Sciatic nerve (tissue), 2 donors: Measurements from ENCODE around the gene LOC128125822.
A peak's percentile ranks its signal among the peaks of the same experiment; 100 is the strongest.
"Not testable (repeated sequence)": the region's sequence is repeated elsewhere in the genome, so short reads cannot be mapped to it uniquely, and the experiment has no call there.

Source experiments
- ATAC-seq: fragments of 200-7000 bp; cut with Tn5 transposase; one replicate; pipeline ENCODE4 v1.9.1; 2020; ENCODE audit warnings: mild to moderate bottlenecking, moderate library complexity
- DNase-seq: peaks from one replicate; pipeline ENCODE4 v3.0.0-alpha.2; 2020; ENCODE audit warnings: low spot score
- intact Hi-C: fragments of 100-400 bp; cut with DNase I; formaldehyde crosslinking; loops from one replicate; pipeline ENCODE4 v1.14.2; 2022
- donor health status: DM: no; HTN: no; CAD: no.
- donor health status: DM: no; HTN: no; CAD: no.

The LOC128125822 gene

DNA sequence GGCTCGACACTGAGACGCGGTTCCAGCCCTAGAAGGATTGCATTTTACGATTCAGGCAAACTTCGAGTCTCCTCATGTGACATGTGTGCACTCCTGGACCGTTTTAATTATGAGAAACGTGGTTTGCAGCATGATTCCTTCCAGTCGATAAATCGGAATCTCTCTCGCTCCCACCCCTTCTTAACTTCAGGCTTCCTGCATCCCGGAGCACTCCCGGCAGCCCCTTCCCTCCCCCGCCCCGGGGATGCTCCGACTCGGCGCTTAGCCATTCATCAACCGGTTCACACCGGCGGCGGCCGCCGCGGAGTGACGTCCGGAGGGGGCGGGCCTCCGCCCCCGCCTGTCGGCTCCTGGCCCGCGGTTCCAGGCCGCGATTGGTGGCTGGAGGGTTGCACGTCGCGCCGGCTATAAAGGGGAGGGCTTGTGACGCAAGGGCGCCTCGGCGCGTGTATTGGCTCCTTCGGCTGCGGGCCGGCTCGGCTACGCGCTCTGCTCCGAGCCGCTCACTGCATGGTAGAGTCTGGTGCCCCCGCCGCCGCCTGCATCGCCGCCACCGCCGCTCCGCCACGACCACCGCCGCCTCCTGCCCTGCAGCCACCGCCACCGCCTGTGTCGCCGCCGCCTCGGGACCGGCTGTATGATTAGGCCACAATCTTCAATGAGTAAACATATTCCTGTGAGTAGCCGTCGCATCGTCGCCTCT is at the start of gene LOC128125822, which contains the start of gene PTP4A1:
Gene LOC128125822 (plus strand): TSS at position 437 of the 703 bp plus-strand sequence.
Gene PTP4A1 (plus strand): TSS at position 437 of the 703 bp plus-strand sequence. CDS start 4,401 bp downstream, outside the sequence.
- intact Hi-C loops: no loop called here
- ATAC-seq (peak; percentile 98), DNase-seq (peak; percentile 98)

DNA sequence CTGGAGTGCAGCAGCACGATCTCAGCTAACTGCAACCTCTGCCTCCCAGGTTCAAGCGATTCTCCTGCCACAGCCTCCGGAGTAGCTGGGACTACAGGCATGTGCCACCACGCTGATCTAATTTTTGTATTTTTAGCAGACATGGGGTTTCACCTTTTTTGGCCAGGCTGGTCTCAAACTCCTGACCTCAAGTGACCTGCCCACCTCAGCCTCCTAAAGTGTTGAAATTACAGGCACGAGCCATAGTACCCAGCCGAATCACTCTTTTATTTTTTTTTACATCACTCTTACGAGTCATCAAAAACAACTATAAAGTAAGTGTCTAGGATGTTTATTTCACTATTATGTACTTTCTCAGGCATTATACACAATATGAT is 49.4 kb upstream of the LOC128125822 start:
- intact Hi-C loops, DNase-seq, ATAC-seq: not testable (repeated sequence)

DNA sequence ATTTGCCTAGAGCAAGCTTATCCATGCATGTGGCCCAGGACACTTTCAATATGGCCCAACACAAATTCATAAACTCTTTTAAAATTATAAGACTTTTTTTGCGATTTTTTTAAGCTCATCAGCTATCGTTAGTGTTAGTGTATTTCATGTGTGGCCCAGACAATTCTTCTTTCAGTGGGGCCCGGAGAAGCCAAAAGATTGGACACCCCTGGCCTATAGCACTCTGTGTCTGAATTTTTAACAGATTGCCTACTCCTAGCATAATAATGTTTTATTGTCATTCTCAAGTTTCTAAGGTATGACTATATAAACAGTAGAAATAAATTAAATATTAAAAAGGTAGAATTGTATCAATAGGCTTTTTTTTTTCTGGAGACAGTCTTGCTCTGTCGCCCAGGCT is 48.6 kb upstream of the LOC128125822 start:
- ATAC-seq: no peak
- no peak for DNase-seq
- intact Hi-C loops: no loop called here

DNA sequence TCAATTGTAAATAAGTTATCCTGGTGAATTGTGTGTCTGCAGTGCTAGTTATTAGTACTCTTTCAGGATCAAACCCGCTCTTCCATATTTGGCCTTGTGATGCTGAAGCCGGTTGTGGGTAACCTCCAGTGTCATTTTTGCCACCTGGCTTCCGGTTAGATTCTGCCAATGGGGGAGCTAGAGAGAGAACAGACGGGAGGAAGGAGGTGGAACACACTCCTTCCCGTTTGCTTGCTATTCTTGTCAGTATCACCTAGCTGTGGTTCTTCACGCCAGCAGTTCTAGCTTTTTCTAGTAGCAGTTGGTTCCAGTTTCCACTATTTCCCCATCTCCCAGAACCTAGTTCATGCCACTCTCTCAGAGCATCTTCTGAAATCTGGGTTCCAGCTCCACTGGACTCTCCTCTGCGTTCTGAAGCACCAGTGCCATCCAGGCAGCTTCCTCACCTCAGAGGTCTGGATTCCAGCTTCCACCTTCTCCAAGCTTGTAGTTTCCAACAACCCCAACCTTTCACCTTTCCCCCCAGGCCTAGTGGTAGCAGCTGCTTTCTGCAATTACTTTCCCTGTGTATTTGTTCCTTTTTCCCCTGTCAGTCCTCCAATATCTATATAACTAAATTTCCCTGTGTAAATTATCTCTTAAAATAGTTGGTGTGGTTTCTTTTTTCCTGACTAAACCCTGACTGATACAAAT is 46.9 kb upstream of the LOC128125822 start:
- ATAC-seq (no peak), DNase-seq (no peak)
- intact Hi-C loops: no loop called here

DNA sequence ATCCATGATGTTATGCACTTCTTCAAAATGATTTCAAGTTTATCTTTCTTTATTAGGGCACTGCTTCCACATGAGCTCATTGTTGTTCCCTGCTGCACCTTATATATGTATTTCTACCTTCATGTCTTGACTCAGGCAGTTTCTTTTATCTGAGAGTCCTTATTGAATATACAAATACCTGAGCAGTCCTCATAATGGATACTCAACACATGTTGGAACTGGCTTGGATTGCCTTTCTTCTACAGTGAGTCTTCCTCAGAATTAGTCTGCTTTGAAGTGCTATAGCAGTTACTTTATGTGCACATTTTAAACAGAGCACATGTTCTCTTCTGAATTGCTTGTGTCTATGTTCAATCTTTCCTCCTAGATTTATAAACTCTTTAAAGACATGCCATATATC is 45.3 kb upstream of the LOC128125822 start:
- ATAC-seq (no peak), DNase-seq (no peak)
- intact Hi-C loops: no loop called here

DNA sequence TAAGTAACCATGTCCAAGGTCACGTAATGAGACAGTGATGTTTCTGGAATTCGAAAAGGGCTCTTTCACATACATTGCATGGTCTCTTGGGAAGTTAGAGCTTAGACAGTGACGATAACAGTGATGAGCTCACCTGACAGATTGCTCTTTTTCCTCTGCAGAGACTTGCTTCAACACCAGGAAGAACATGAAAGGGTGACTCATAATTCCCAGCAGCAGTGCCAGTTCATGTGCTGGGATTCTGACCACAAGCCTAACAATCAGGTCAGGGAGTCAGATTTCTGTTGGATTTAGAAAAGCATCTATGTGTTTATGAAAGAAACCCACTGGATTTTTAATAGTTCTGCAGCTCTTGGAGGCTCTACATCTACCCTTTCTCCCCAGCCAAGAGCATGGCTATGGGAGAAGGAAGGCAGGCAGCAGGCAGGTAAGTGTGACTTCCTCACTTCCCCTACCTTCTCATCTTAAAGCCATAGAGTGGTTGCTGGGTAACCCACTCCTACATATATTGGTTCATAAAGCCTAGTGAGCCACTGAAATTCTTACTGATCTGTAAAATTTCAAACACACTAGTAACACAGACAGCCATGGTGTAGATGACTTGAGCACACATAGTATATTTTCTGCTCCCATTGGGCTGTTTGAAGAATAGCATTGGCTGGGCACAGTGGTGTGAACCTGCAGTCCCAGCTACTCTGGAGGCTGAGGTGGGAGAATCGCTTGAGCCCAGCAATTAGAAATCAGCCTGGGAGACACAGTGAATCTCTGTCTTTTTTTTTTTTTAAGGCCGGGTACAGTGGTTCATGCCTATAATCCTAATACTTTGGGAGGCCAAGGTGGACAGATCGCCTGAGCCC is 44.4 kb upstream of the LOC128125822 start:
- intact Hi-C loops: no loop called here
- DNase-seq (peak; percentile 65), ATAC-seq (peak; percentile 74)

DNA sequence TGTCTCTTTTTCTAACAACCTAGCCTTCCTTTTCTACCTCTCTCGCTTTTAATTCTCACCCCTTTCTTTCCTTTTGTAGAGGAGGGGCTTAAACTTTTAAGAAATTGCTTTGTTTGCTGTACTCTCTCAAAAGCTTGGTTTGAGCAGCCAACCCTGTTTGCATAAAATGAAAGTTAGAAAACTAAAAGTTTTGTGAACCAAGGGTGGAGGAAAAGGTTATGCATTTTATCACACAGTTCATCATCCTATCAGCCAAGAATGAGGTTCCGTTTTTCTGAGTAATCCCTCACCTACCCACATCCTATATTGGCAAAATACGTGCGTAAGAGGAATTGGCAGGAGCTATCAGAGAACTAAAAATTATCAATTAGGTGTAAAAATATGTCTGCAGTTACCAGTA is 42.8 kb upstream of the LOC128125822 start:
- intact Hi-C loops: no loop called here
- ATAC-seq (no peak), DNase-seq (no peak)

DNA sequence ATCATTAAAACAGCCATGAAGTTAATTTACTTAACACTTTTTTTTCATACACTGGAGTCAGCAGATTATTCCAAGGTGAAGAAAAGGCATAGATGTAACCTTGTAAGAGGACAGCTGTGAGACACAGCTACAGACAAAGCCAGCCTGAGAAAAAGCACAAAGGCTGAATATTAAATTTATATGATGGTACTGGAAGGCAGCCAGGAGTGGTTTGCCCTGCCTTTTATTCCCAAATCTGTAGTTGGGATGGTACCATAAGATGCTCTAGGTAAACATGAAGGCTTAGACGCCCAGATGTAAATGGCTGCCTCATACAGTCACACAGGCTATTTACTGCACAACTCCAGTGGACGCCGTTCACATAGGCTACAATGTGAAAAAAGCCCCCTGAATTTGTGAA is 42.1 kb upstream of the LOC128125822 start:
- ATAC-seq: no peak

DNA sequence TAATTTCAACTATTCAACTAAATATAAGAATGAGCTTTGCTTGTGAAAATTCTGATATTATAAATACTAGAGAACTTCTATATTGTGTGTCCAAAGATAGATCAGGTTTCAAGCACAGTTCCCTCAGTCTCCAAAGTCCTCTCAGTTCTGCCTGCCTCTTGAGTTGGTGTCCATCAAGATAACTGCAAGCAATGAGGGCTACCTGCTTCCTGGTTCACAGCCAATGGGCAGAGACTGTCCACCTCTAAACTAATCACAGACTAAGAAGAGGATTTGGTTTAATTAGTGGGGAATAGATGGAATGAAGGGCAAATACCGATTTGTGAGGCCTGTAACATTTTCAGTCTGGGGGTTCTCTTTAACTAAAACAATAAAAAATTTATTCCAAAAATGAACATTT is 41.3 kb upstream of the LOC128125822 start:
- DNase-seq (no peak), ATAC-seq (no peak)
- intact Hi-C loops: no loop called here

More for the DNA sequence above, 42.1 kb upstream of the LOC128125822 start:
- DNase-seq: no peak
- intact Hi-C loops: no loop called here

DNA sequence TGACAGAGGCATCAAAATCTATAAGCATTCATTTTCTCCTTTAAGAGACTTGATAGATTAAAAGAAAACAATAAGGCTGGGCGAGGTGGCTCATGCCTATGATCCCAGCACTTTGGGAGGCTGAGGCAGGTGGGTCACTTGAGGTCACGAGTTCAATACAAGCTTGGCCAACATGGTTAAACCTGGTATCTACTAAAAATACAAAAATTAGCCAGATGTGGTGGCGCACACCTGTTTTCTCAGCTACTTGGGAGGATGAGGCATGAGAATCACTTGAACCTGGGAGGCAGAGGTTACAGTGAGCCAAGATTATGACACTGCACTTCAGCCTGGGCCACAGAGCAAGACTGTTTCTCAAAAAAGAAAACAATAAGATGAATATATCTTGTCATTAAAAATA is 39.3 kb upstream of the LOC128125822 start:
- ATAC-seq (no peak), DNase-seq (no peak)
- intact Hi-C loops: no loop called here

DNA sequence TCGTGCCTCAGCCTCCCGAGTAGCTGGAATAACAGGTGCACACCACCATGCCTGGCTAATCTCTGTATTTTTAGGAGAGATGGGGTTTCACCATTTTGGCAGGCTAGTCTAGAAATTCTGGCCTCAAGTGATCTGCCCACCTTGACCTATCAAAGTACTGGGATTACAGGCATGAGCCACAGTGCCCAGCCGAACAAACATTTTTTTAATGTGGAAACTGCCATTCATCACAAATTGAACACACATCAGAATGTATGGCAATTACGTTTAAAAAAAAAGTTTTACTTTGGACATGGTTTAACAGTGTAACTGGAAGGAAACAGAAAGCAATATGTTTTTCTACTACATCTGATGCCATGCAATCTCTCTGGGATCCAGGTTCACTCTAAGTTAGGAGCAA is 38.3 kb upstream of the LOC128125822 start:
- ATAC-seq (no peak), DNase-seq (no peak)
- intact Hi-C loops: no loop called here

DNA sequence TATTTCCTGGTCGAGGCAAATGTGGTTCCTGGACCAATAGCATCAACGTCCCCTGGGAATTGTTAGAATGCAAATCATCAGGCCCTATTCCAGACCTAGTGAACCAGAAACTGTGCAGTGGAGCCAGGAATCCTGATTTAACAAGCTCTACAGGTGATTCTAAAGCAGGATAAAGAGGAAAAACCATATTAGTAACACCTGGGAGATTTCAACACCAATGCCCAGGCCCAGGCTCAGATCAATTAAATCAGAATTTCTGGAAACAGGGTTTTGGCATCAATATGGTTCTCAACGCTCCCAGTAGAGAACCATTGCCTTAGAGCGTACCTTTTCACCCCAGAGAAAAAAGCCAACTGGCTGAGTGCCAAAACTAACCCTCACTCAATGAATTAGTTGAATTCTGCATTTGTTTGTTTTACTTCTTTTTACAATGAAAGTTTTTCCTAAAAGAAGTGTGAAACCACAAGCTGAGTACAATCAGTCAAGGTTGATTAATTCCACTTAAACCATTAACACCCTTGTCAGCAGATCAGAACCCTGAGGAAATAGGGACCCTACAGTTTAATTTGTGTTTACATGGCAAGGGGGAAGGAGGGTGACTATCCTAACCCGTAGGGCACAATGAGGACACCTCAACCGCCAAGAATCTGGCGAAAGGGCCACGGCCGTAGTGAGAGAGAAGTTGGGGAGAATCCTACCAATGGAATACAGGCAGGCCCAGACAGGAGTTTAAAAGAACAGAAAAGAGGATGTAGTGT is 34.9 kb upstream of the LOC128125822 start:
- DNase-seq (no peak), ATAC-seq (no peak)
- intact Hi-C loops: no loop called here

DNA sequence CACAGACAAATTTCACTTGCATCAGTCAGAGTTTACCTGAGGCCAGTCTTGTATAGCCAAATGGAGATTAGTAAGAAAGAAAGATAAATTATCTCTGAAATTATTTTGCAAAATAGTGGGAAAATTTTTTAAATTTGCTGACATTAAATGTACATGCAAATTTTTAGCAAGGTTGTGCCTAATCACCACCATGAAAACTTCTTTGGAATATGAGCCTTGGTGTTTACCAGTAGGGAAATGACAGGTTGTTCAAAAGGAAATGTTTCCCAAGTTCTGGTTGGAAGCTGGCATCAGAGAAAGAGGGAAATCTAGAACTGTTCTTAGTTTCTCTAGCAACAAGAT is 34.4 kb upstream of the LOC128125822 start:
- intact Hi-C loops: no loop called here
- ATAC-seq: no peak
- no peak for DNase-seq

DNA sequence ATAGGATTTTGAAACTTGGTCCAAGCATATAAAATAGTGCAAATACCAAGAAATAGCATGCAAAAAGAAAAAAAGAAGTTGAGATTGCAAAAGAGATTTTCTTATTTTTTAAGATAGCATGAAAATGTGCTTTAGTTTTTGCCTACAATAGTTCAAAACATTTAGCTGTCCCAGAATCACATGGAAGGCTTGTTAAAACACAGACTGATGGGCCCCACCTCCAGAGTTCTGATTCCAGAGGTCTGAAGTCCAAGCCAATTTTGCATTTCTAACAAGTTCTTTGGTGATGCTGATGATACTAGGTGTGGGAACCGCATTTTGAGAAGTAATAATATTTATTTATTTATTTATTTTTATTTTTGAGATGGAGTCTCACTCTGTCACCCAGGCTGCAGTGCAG is 33.7 kb upstream of the LOC128125822 start:
- ATAC-seq (no peak), DNase-seq (no peak)
- intact Hi-C loops: no loop called here

DNA sequence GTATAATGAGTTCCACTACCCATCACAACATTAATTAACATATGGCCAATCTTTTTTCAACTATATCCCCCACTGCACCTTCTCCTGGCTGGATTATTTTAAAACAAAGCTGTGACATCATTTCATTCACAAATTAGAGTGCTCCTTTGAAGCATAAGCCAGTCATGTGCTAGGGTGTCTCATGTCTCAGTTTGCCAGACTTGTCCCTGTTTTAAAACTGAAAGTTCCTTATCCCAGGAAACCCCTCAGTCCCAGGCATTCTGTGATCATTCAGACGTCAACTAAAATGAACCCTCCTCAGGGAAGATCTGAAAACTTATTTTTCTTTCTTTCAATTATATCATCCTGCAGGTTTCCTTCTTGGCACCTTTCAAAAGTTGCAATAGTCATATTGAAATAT is 29.3 kb upstream of the LOC128125822 start:
- intact Hi-C loops: no loop called here
- no peak for ATAC-seq
- DNase-seq: no peak

DNA sequence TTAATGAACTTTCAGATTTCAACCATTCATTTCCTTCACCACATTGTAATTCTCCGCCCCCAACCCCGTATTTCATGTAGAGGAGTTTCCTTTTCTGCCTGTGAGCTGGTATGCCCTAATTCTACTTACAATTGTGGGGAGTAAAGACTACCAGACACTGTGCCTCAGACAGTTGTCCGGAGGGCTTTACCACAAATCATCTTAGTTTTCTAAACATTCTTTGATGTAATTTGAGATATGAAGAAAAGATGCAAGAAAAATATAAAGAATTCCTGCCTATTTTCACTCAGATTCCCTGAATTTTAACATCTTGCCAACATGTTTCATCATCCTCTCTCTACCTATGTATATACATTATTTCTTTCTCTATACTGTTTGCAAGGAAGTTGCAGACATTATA is 28.3 kb upstream of the LOC128125822 start:
- ATAC-seq: no peak
- DNase-seq: no peak
- intact Hi-C loops: no loop called here

DNA sequence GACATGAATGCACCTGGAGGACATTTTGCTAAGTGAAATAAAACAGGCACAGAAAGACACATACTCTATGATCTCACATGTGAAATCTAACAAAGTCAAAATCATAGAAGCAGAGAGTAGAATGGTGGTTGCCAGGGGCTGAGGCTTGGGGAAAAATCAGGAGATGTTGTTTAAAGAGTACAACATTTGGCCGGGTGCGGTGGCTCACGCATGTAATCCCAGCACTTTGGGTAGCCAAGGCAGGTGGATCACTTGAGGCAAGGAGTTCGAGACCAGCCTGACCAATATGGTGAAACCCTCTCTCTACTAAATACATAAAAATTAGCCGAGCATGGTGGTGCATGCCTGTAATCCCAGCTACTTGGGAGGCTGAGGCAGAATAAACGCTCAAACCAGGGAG is 26.0 kb upstream of the LOC128125822 start:
- DNase-seq (no peak), ATAC-seq (no peak)
- intact Hi-C loops: no loop called here

DNA sequence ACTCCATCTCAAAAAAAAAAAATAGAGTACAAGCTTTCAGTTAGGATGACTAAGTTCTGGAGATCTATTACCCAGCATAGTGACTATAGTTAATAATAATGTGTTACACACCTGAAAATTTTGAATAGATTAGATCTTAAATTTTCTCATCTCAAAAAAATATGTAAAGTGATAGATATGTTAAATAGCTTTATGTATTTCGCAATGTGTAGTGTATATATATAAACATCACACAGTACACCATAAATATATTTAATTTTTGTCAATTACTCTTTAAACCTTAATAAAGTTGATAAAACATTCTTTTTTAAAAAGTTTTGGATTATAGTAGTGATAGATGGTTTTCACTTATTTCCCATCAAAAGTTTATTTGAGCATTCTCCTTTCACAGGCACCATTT is 25.6 kb upstream of the LOC128125822 start:
- intact Hi-C loops: no loop called here
- no peak for ATAC-seq
- no peak for DNase-seq

DNA sequence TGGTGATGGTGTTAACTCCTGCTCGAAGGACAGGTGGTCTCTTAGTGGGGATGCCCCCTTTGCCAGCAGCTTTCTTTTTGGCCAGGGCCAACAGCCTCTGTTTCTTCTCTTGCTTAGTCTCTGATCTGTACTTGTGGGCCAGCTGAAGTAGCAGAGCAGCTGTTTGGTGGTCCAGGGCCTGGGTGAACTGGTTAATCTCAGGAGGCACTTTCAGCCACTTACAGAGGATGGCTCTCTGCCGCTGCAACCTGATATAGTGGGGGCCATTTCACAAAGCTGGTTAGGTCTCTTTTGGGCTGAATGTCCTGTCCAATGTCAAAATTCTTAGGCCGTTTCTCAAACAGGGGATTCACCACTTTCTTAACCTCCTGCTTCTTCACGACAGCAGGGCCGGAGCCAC is 23.2 kb upstream of the LOC128125822 start:
- intact Hi-C loops: no loop called here
- DNase-seq: no peak
- ATAC-seq: no peak
